BLaER1 (cell line): ENCODE results near the gene IGFBP1.

Experiments
- H3K27ac ChIP-seq: shearing (Covaris generic); formaldehyde crosslinking; 2 replicates; pipeline ENCODE4 v1.8.1; 2022
- H3K27me3 ChIP-seq: shearing (Covaris generic); formaldehyde crosslinking; 2 replicates; pipeline ENCODE4 v1.8.1; 2022
- H3K36me3 ChIP-seq: shearing (Covaris generic); formaldehyde crosslinking; 2 replicates; pipeline ENCODE4 v1.8.1; 2022
- H3K4me1 ChIP-seq: shearing (Covaris generic); formaldehyde crosslinking; 2 replicates; pipeline ENCODE4 v1.8.1; 2022
- H3K4me2 ChIP-seq: shearing (Covaris generic); formaldehyde crosslinking; 2 replicates; pipeline ENCODE4 v1.8.1; 2022
- H3K4me3 ChIP-seq: shearing (Covaris generic); formaldehyde crosslinking; 2 replicates; pipeline ENCODE4 v1.8.1; 2022
- H3K9ac ChIP-seq: shearing (Covaris generic); formaldehyde crosslinking; 2 replicates; pipeline ENCODE4 v1.8.1; 2022
- H3K9me3 ChIP-seq: shearing (Covaris generic); formaldehyde crosslinking; 2 replicates; pipeline ENCODE4 v1.8.1; 2022
- H4K20me1 ChIP-seq: shearing (Covaris generic); formaldehyde crosslinking; 2 replicates; pipeline ENCODE4 v1.8.1; 2022
- Cebpa-rat ChIP-seq: shearing (Covaris generic); IDR thresholded peaks from 2 replicates; pipeline ENCODE4 v1.8.1; 2022

Gene IGFBP1

DNA sequence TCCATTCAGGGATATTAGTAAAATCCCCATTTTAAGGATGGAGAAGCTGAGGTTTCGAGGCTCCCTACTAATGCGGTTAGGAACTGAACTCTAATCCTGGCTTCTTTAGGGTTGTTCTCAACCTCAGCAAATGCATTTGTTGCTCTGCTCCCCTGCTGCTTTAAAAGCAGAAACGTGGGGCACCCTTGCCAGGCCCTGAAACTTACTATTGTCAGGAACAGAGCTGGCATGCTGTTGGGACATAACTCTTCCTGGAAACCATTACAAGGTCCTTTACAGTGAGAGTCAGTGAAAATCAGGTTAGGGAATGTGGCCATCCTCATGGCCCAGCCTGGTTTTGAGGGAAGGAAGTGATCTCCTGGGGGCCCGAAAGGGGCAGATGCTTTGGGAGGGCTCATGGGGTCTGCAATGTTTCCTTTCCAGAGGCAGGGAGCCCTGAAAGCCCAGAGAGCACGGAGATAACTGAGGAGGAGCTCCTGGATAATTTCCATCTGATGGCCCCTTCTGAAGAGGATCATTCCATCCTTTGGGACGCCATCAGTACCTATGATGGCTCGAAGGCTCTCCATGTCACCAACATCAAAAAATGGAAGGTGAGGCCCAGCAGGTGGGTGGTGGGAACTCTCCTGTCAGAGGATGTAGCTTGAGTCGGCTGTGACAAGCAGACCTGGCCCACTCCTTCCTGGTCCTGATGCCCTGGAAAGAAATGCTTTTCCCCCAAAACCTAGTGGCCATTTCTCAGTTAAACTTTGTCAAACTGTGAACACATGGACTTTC is 2.0 kb downstream of the IGFBP1 start:
- Histone ChIP-seq H3K9ac (no peak overlapping the region), H3K4me3 (no peak overlapping the region), H3K9me3 (no peaks in the 10 kb centered on the region), H3K36me3 (no peaks in the 10 kb centered on the region), H4K20me1 (no peaks in the 10 kb centered on the region), H3K27me3 (peaks cover 38% of the 10 kb centered on the region), H3K4me2 (no peak overlapping the region), H3K4me1 (no peaks in the 10 kb centered on the region), H3K27ac (no peak overlapping the region)
- no peak for TF ChIP-seq Cebpa-rat

DNA sequence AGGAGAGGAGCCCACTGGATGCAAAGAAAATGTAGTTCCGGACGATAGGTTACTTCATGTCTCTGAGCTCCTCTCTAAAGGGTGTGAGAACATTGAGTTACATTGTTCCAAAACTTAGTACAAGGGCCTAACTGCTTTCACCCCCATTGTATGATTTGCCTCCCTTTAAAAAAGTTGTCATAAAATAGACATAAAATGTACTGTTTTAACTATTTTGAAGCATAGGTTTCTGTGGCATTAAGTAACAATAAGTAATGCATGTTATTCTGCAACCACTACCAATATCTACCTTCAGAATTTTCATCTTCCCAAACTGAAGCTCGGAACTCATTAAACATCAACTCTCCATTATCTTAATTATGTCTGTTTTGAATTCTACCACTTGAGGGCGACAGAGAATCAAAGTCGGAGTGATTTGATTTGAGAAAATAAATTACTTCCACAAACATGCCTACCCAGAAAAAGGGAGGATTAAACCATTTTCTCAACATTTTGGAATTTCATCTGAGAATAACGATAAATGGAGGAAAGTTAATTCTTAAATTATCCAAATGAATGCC is 2.7 kb downstream of the IGFBP1 start:
- Histone ChIP-seq H3K4me2 (no peak overlapping the region), H3K27ac (no peak overlapping the region), H3K9me3 (no peaks in the 10 kb centered on the region), H4K20me1 (no peaks in the 10 kb centered on the region), H3K36me3 (no peaks in the 10 kb centered on the region), H3K4me1 (no peaks in the 10 kb centered on the region), H3K4me3 (no peak overlapping the region), H3K27me3 (peaks cover 38% of the 10 kb centered on the region), H3K9ac (no peak overlapping the region)
- no peak for TF ChIP-seq Cebpa-rat

DNA sequence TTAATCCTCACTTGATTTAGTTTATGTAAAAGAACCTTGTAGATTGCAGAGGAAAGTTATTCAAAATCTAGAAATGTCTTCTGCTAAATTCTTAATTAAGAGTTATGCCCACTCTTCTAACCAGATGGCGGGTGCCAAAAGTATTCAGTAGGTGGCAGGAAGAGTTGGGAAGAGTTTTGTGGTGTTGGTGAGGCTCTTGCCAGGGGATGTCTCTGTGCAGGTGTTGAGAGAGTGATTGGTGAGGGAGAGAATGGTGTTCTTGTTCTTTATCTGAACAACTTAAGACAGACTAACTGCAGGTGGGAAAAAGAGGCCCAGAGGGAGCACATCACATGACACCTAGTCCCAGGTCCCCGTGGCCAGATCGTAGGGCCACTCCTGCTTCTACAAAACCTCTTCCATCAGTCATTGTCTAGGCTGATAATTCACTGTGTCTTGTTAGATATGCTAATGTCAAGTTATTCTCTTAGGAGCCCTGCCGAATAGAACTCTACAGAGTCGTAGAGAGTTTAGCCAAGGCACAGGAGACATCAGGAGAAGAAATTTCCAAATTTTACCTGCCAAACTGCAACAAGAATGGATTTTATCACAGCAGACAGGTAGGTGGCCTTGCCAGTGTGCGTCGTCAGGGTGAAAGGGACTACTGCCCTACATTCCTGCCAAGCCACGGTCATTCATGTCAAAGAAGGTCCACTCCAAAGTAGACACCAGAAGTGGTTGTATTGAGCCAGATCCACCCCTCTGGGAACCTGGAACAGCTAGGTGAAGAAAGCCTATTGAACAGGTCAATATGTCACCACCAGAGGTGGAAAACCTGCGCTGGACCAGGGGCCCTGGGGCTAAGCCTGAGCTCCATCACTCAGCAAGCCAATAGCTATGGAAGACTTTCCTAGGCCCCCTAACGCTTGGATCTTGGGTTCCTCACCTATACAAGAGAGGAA is 3.4 kb downstream of the IGFBP1 start:
- no peaks in the 10 kb centered on the region for H3K9me3 ChIP-seq
- H3K4me2 ChIP-seq = no peak overlapping the region
- H4K20me1 ChIP-seq = no peaks in the 10 kb centered on the region
- no peak overlapping the region for H3K9ac ChIP-seq
- no peak overlapping the region for H3K4me3 ChIP-seq
- H3K36me3 ChIP-seq = no peaks in the 10 kb centered on the region
- peaks cover 38% of the 10 kb centered on the region for H3K27me3 ChIP-seq
- H3K4me1 ChIP-seq = no peaks in the 10 kb centered on the region
- no peak overlapping the region for H3K27ac ChIP-seq
- TF ChIP-seq Cebpa-rat = no peak

DNA sequence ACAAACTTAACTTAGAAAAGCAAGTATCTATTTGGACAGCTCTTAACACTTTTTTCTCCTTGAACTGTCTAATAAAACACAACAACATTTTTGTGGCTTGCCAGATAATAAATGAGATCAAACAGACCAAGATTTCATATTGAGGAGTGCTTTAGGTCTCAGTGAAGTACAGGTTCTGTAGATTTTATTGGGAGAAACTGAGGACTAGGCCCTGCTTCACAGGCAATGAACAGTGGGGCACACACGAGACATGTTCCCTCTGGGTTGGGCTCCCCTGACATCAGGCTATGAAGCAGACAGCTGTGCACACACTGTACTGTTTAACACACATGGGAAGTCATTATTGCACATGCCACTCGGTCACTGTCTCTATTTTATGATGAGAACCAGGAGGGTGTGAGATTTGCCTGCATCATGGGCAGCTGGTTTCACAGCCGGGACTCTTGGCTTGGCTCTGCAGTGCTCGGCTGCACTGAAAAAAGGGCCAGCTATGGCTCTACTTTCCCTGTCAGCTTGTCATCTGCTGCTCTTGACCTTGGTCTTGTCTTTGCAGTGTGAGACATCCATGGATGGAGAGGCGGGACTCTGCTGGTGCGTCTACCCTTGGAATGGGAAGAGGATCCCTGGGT is 4.2 kb downstream of the IGFBP1 start:
- Histone ChIP-seq H3K36me3 (no peaks in the 10 kb centered on the region), H3K9ac (no peak overlapping the region), H3K27ac (no peak overlapping the region), H4K20me1 (no peaks in the 10 kb centered on the region), H3K4me2 (no peak overlapping the region), H3K27me3 (peaks cover 32% of the 10 kb centered on the region), H3K9me3 (no peaks in the 10 kb centered on the region), H3K4me1 (no peaks in the 10 kb centered on the region), H3K4me3 (no peak overlapping the region)
- no peak for TF ChIP-seq Cebpa-rat

DNA sequence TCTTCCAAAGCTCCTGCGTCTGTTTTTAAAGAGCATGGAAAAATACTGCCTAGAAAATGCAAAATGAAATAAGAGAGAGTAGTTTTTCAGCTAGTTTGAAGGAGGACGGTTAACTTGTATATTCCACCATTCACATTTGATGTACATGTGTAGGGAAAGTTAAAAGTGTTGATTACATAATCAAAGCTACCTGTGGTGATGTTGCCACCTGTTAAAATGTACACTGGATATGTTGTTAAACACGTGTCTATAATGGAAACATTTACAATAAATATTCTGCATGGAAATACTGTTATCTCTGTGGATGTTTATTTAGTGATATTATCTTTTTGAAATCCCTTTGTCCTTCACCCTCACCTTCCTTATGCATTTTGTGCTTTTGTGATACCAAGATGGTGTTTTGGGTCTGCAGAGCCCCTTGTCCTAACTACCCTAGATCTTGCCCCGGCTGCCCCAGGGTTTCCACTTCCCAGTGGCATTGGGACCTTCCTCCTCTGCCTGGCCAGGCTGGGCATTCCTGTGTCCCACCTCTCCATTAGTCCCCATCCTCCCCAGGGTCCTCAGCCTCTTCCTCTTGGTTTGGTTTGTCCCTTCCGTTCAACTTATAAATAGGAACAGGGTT is 5.2 kb downstream of the IGFBP1 start:
- Histone ChIP-seq H3K36me3 (no peaks in the 10 kb centered on the region), H3K4me3 (no peak overlapping the region), H4K20me1 (no peaks in the 10 kb centered on the region), H3K27ac (no peak overlapping the region), H3K9ac (no peak overlapping the region), H3K27me3 (peaks cover 23% of the 10 kb centered on the region), H3K4me1 (no peaks in the 10 kb centered on the region), H3K4me2 (no peak overlapping the region), H3K9me3 (no peaks in the 10 kb centered on the region)
- TF ChIP-seq Cebpa-rat = no peak

DNA sequence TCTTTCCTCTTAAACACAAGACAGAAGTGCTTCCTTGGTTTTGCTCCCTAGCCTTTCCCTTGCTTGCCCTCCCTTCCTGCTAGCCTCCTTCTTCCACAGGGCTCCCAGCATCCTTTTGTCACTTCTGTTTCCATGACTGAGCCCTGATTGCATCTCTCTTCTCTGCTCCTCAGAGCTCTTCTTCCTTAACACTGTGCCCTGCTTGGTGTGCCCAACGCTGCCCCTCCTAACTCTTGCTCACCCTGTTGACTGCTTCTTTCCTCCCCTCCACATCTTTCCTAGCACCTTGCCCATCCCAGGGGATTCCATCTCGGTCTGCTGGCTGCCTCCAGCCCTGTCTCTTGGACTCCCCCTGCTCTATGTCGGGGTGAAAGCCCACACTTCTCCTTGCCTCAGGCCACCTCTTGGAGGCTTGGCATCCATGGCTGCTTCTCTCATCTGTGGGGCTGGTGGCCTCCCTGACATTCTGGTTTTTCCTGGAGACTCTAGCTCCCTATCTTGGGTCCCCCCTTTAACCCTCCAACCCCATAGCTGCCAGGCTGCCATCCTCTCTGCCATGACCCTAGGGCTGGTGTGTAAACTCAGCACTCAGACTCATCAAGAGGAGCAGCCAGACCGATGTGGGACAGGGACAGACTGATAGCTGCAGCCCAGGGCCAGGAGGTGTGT is 5.8 kb downstream of the IGFBP1 start:
- Histone ChIP-seq H3K4me2 (no peak overlapping the region), H3K9ac (no peak overlapping the region), H3K36me3 (no peaks in the 10 kb centered on the region), H3K27me3 (peaks cover 16% of the 10 kb centered on the region), H4K20me1 (no peaks in the 10 kb centered on the region), H3K27ac (no peak overlapping the region), H3K9me3 (no peaks in the 10 kb centered on the region), H3K4me3 (no peak overlapping the region), H3K4me1 (no peaks in the 10 kb centered on the region)
- no peak for TF ChIP-seq Cebpa-rat

DNA sequence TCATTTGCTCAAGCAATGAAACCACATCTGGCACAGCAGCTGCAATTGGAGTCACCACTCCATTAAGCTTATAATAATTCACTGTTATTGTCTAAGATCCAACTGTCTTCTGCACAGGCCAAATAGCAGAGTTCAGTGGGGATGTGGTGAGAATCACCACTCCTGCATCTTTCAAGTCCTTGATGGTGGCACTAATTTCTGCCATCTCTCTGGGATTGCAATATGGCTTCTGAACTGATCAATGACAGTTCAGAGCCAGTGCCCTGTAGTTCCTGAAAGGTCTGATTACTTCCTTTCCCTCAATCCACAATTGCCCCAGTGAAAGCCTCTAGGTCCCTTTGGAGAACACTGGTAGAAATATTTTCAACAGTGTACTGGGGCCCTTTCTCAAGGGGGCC is 6.4 kb downstream of the IGFBP1 start:
- H4K20me1 ChIP-seq = no peaks in the 10 kb centered on the region
- no peaks in the 10 kb centered on the region for H3K36me3 ChIP-seq
- no peak overlapping the region for H3K4me3 ChIP-seq
- H3K27me3 ChIP-seq = peaks cover 11% of the 10 kb centered on the region
- no peaks in the 10 kb centered on the region for H3K4me1 ChIP-seq
- no peak overlapping the region for H3K27ac ChIP-seq
- H3K4me2 ChIP-seq = no peak overlapping the region
- TF ChIP-seq Cebpa-rat = no peak
- H3K9ac ChIP-seq = no peak overlapping the region
- no peaks in the 10 kb centered on the region for H3K9me3 ChIP-seq

DNA sequence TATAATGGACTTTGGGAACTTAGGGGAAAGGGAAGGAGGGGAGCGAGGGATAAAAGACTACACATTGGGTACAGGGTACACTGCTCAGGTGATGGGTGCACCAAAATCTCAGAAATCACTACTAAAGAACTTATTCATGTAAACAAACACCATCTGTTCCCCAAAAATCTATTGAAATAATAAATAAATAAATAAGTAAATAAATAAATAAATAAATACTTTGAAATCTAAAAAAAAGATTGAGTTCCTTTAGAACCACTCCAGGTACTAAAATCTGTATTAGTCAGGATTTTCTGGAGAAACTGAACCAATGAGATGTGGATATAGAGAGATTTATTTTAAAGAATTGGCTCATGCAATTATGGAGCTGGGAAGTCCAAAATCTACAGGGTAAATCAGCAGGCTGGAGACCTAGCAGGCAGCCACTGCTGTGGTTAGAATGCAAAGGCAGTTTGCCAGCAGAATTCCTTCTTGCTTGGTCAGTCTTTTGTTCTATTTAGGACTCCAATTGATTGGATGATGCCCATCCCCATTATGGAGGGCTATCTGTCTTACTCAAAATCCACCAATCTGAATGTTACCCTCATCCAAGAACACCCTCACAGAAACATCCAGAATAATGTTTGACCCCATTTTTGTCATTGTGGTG is 8.9 kb downstream of the IGFBP1 start:
- Histone ChIP-seq H3K36me3 (no peaks in the 10 kb centered on the region), H4K20me1 (no peaks in the 10 kb centered on the region), H3K9me3 (no peaks in the 10 kb centered on the region), H3K4me2 (no peak overlapping the region), H3K27ac (no peak overlapping the region), H3K4me3 (no peak overlapping the region), H3K27me3 (no peaks in the 10 kb centered on the region), H3K4me1 (no peaks in the 10 kb centered on the region), H3K9ac (no peak overlapping the region)
- no peak for TF ChIP-seq Cebpa-rat
